NOMO-1 treated with DMSO at 0.1 percent for 48 hours (cell line): ENCODE results near the gene MOGAT1.
A peak's percentile ranks its signal among the peaks of the same experiment; 100 is the strongest.
"Not testable (repeated sequence)": the region's sequence is repeated elsewhere in the genome, so short reads cannot be mapped to it uniquely, and the experiment has no call there.

Source experiments
- DNase-seq: peaks from one replicate; lab custom pipeline; 2025; ENCODE audit not compliant: unreplicated experiment; lab: John Stamatoyannopoulos, UW

MOGAT1 gene

GRCh38 chr2:222669353-222669752, 2.1 kb upstream of the MOGAT1 start:
- no peak for DNase-seq

GRCh38 chr2:222670191-222671038, 1.0 kb upstream of the MOGAT1 start:
- no peak for DNase-seq

GRCh38 chr2:222672068-222672401, 577 bp downstream of the MOGAT1 start:
- no peak for DNase-seq

GRCh38 chr2:222673273-222673672, 1.8 kb downstream of the MOGAT1 start:
- DNase-seq = no peak

GRCh38 chr2:222673883-222674282, 2.4 kb downstream of the MOGAT1 start:
- no peak for DNase-seq

GRCh38 chr2:222677981-222678380, 6.5 kb downstream of the MOGAT1 start:
- DNase-seq = peak; percentile 12

GRCh38 chr2:222683805-222684204, 12.3 kb downstream of the MOGAT1 start:
- DNase-seq = peak; percentile 23

- DNase-seq = no peak
Observed at GRCh38 chr2:222686086-222686750, 14.8 kb downstream of the MOGAT1 start.

- DNase-seq = peak; percentile 19
Observed at GRCh38 chr2:222688917-222689316, 17.5 kb downstream of the MOGAT1 start.

- no peak for DNase-seq
Observed at GRCh38 chr2:222689322-222689721, 17.9 kb downstream of the MOGAT1 start.

- peak; percentile 86 for DNase-seq
Observed at GRCh38 chr2:222690564-222691200, 19.2 kb downstream of the MOGAT1 start.

- DNase-seq = not testable (repeated sequence)
Observed at GRCh38 chr2:222693413-222693812, 22.0 kb downstream of the MOGAT1 start.

- peak; percentile 46 for DNase-seq
Observed at GRCh38 chr2:222693837-222694236, 22.4 kb downstream of the MOGAT1 start.

- DNase-seq = no peak
Observed at GRCh38 chr2:222698276-222698675, 26.8 kb downstream of the MOGAT1 start.

- no peak for DNase-seq
Observed at GRCh38 chr2:222701233-222701632, 29.8 kb downstream of the MOGAT1 start.

- DNase-seq = no peak
Observed at GRCh38 chr2:222701721-222702131, 30.3 kb downstream of the MOGAT1 start.

- DNase-seq = no peak
Observed at GRCh38 chr2:222703091-222703490, 31.6 kb downstream of the MOGAT1 start.

- DNase-seq = no peak
Observed at GRCh38 chr2:222703886-222704285, 32.4 kb downstream of the MOGAT1 start.

- DNase-seq = no peak
Observed at GRCh38 chr2:222706616-222707015, 35.2 kb downstream of the MOGAT1 start.

- no peak for DNase-seq
Observed at GRCh38 chr2:222707102-222707688, 35.7 kb downstream of the MOGAT1 start.

GRCh38 chr2:222707689-222708273, 36.3 kb downstream of the MOGAT1 start:
- peak; percentile 59 for DNase-seq
